Anterior cingulate cortex (tissue), 58 donors: ENCODE measurements around the gene IL2RA.
"Not testable (repeated sequence)": the region's sequence is repeated elsewhere in the genome, so short reads cannot be mapped to it uniquely, and the experiment has no call there.

Experiments used
- DNase-seq, 58 donors: peaks; one replicate each; lab custom pipeline; 2025; lab: John Stamatoyannopoulos, UW

IL2RA gene

DNA sequence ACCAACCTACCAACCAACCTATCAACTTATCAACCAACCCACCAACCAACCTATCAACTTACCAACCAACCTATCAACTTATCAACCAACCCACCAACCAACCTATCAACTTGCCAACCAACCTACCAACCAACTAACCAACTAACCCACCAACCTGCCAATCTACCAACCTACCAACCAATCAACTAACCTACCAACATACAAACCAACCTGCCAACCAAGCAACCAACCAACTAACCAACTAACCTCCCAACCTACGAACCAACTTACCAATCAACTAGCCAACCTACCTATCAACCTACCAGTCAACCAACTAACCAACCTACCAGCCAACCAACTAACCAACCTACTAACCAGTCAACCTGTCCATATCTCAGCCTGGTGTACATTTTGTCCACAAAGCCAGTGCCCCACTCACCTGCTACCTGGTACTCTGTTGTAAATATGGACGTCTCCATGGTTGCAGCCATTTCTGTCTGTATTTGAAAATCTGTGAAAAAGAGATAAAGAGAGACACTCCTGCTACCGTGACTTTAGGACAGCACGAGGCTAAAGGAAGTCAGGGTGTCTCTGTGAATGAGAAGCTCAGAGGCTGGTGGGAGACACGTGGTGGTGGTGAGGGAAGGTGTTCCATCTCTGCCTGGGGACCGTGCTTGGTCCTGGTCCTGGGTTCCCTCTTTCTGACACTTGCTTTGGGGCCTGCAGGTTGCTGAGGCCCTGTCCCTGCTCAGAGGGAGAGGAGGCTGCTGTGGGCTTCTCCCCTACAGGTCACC lies 43.0 kb downstream of the IL2RA start:
- no peak for DNase-seq

DNA sequence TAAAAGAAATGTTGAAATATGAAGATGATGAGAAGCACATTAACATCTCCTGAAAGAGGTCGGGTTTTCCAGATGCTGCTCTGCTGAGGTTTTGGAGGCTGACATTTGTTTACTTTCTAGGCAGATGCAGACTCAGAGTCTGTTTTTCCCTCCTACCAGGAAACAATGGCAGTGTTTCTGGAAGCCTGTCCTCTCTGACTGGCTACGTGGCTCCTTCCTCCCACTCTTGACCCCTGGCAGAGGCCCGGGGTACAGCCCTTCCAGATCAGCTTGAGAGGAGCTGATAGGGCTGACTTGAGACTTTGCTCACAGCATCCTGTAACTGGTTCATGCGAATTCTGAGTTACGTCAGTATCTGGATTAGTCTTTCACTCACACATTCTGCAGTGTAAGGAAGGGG lies 43.7 kb downstream of the IL2RA start:
- no peak for DNase-seq

DNA sequence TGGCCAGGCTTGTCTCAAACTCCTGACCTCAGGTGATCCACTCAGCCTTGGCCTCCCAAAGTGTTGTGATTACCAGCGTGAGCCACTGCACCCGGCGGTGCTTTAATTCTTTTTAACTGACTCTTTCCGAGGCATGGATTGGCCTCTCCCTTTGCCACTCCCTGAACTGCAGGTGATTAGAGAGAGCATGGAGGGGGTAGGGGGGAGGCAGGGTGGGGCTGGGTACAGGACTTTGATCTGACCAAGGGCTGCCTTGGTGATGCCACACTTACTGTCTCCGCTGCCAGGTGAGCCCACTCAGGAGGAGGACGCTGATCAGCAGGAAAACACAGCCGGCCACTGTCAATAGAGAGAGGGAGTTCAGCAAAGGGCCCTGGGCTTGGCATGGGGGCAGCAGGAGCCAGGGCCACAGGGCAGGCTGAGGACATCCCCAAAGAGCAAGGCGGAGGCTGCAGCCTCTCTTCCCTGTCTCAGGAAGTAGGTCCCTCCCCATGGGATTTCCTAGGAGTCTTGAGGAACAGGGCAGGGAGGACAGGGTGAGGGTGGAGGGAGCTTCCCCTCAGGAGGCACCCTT lies 44.3 kb downstream of the IL2RA start:
- no peak for DNase-seq

DNA sequence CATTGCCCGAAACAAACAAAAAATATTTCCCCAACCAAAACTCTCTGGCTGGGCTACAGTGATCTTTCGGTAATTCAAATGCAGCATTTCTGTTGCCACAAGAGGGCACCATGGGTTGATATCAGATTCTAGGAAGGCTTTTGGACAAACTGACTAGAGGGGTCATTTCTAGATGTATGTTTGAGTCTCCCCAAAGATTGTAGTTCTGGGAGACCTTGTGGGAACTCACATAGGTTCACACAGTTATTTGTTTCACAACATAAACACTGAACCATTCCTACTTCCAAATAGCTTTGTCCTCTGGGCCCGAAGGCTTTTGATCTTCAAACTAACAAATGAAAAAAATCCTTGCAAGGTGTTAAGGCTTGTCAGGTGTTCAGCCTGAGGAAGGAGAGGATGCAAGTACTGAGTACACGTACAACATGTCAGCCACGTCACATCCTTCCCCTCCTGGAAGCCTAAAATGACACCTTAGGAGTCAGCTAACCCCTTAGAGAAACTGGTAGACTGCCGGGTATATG lies 47.9 kb downstream of the IL2RA start:
- peak in 34 of 58 donors; percentile 2 to 49 (median 14) for DNase-seq

DNA sequence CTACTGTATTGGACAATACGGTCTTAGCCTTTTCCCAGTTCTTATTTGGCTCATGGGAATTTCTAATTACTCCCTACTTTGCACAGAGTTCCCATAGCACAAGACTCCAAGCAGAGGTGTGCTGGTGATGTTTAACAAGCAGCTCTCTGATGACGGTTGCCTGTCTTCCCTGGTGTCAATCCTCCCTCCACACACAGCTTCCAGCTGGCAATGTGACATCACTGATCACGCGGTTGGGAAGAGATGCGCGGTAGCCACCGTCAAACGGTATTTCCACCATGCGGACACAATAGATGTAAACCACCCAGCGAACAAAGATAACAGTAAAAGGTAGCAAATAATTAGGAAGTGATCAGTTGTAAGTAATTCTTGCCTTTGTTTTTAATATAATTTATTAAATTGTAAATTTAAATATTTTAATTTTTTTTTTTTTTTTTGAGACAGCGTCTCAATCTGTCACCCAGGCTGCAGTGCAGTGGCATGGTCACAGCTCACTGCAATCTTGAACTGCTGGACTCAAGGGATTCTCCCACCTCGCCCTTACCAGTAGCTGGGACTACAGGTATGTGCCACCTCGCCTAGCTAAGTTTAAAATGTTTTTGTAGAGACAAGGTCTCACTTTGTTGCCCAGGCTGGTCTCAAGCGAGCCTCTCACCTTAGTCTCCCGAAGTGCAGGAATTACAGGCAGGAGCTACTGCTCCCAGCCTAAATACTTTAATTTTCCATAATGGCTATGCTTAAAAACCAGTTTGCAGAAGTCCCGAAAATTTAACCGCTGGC lies 48.6 kb downstream of the IL2RA start:
- no peak for DNase-seq

DNA sequence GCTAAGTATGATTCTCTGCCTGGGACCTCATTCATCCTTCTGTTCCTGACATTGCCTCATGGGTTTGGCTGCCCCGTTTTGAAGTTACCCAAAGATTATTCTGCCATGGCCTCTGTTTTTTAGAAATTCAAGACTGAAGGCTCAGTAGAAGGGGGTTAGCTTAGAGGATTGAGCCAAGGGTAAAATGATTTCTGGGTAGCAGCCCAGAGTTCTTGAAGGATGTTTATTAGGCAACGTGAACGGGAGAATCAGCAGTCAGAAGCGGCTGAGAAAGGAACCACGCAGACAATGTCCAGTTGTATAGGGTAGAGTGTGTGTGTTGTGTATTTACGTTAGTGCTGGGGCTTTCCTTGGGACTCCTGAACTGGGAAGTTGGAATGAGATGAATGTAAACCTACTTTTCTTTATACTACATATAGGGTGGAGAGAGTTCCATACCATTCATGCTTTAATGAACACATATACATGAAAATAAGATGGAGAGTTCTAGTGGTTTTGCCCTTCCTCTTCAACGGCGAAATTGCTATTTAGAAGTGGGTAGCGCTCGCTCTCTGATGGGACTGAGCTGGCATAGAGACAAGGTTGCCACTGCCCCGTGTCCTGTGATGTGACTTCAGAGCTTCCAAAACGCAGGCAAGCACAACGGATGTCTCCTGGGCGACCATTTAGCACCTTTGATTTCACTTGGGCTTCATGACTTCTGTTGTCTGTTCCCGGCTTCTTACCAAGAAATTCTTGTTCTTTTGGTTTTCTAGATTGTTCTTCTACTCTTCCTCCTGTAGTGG lies 49.9 kb downstream of the IL2RA start:
- DNase-seq: no peak

DNA sequence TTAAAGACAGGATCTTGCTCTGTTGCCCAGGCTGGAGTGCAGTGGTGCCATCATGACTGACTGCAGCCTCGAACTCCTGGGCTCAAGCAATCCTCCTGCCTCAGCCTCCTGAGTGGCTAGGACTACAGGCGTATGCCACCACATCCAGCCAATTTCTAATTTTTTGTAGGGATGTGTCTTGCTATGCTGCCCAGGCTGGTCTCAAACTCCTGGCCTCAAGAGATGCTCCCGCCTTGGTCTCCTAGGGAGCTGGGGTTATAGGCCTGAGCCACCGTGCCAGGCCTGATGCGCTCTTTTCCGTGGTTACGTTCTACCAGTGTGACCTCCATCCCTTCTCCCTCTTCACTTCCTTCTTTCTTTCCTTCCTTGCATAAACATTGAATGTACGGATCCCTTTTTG lies 50.6 kb downstream of the IL2RA start:
- no peak for DNase-seq

DNA sequence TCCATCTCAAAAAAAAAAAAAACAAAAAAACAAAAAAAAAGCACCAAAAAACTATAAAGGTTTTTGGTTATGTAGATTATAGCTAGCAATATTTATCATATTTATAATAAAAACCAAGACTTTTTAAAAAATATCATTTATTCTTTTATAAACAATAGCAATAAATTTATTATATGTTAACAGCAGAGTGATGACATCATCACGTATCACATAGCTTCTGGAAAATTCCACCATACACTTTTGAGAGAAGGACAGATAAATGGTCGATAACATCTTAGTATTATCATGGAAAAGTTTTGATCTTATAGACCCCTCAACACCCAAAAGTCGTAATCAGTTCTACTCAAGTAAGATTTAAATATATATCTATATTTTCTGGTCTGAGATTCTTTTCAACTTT lies 51.6 kb downstream of the IL2RA start:
- DNase-seq: no peak

- DNase-seq: no peak
Observed at GRCh38 chr10:6009961-6010360, 52.2 kb downstream of the IL2RA start.

DNA sequence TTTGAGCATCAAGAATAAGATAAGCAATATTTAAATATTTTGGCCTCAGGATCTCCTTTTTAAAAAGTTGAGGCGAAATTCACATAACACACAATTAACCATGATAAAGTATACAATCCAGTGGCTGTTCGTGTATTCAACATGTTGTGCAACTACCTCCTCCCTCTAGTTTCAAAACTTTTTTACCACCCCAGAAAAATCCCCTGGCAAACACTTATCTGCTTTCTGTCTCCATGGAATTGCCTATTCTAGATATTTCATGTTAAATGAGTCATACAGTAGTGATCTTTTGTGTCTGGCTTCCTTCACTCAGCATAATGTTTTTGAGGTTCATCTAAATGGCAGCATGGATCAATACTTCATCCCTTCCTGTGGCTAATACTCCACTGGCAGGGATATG lies 53.0 kb downstream of the IL2RA start:
- DNase-seq: no peak

DNA sequence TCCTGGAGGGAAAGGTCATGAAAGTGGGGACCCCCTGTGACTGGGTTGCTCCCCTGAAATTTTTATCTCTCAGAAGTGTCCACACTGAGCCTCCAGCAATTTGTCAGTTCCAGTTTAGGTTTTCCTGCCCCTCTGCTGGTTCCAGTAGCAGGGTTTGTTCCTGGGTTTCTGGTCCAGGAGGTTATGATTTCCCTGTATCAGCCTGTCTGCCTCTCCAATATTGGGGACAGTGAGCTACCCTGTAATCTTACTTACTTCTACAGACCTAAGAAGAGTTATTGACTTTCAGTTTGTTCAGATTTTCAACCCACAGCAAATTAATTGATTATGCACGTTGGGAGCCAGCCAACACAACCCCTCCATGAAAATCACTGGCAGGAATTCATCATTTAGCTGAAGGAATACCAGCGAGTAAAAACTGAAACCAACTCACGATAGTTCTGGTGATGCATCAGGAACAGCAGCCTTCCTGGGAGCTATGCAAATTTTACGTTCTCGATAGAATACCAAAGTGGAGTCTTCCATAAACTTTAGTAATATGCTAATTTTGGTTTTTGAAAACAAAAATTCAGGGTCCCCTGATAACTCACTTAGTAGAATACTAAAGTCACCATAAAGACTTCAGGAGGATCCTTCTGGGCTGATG lies 53.5 kb downstream of the IL2RA start:
- no peak for DNase-seq

DNA sequence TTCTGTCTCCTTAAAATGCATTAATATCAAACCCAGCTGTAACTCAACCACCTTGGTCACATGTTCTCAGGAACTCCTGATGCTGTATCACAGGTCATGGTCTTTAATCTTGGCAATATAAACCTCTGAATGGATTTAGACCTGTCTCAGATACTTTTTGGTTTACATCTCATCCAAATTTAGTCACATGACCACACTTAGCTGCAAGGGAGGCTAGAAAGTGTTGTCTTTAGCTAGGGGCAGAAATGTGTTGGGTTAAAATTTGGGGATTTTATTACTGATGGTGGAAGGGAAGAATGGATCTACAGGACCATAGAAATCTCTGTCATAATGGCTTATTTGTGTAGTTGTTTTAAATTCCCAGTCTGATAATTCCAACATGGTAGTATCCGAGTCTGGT lies 55.2 kb downstream of the IL2RA start:
- no peak for DNase-seq

DNA sequence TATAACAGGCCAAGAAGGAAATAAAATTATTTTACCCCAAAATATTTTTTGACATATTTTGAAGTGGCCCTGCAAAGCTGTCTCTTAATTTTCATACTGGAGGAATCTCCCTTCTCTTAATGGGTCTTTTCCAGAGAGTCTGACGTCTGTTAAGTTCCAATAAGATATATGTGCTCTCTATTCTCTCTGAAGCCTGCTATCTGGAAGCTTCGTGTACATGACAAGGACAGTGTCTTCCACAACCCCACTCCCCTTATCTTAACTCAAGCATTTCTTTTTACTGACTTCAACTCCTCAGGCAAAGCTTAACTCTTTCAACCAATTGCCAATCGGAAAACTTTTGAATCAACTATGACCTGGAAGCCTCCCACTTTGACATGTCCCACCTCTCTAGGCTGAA lies 55.6 kb downstream of the IL2RA start:
- no peak for DNase-seq

DNA sequence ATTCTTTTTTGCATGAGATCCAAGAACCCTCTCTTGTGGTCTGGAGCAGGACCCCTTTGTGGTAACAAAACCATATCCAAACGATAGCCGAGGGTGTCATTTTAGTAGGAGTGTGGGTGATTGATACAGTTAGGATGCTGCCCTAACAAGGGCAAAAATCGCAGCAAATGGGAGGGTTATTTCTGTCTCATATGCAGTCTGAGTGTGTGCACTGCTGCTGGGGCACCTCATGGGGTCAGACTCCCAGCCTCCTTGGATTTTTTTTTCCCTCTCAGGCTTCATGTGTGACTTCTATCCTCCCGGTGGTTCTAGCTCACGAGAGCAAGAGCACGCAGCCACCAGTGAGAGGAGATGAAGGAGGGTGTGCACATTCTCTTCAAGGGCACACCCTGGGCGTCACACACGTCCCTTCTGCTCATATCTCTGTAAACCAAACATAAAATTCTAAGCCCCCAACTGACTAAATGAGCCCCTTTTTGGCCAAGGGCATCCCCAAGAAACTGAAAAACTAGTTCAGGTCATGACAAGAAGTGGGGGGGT lies 56.2 kb downstream of the IL2RA start:
- no peak for DNase-seq

DNA sequence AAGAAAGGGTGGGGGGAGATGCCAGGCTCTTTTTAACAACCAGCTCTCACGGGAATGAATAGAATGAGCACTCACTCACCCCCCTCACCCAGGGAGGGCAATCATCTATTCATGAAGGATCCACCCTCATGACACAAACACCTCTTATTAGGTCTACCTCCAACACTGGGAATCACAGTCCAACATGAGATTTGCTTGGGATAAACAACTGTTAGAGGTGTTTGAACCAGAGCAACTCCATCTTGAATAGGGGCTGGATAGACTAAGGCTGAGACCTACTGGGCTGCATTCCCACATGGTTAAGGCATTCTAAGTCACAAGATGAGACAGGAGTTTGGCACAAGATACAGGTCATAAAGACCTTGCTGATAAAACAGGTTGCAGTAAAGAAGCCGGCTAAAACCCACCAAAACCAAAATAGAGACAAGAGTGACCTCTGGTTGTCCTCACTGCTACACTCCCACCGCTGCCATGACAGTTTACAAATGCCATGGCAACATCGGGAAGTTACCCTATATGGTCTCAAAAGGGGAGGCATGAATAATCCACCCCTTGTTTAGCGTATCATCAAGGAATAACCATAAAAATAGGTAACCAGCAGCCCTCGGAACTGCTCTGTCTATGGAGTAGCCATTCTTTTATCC lies 56.9 kb downstream of the IL2RA start:
- not testable (repeated sequence) for DNase-seq

DNA sequence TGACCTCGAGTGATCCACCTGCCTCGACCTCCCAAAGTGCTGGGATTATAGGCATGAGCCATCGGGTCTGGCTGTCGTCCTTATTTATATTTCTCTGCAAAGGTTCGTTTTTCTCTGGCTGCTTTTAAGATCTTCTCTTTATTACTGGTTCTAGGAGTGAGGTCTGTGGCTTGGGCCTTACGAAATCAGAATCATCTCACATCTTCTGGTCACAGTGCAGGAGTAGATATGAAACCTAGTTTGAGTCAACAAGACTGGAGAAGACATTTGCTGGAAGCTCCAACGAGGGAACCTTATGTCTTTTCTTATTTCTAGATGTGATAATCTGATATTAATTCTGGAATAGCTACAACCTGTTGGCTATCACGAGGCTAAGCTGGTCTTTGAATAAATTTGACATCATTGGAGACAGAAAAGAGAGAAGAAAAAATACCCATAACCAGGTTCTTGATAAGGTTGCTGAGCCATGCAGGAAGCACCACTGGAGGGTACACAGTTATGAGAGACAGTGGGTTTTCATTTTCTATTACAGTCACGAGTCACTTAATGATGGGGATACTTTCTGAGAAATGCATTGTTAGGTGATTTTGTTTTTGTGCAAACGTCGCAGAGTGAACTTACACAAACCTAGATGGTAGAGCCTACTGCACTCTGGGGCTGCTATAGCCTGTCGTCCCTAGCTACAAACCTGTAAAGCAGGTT lies 59.2 kb downstream of the IL2RA start:
- no peak for DNase-seq

DNA sequence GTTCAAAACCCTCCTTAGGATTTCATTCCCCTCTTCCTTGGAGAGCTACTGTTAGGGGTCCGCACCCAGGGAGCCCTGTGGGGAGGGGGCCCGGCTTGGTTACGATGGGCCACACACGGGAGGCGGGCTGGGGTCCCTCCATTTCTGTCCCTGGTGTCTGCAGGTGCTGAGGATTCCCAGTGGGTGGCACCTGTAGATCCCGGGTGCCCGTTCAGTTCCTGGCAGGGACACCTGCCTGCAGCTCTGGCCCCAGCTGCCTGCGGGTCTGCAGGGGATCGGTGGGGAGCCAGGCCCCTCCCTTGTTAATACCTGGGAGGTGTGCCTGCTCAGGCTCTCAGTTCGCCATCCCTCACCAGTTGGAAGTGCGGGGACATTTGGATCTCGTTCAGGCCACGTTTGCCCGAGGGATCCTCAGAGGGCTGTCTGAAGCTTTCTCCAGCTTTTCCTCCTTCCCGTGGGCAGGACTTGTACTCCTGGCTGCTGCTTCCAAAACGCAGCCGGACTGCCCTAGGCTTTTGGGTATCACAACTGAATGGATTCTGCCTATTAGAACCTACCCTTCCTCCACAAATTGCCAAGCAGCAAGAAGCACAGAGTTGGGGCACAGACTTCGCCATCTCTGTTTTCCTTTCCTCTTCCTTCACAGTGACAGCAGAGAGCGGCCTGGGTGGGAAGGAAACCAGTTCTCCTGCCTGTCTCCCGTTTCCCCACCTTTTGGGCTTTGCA lies 62.6 kb downstream of the IL2RA start:
- DNase-seq: no peak

DNA sequence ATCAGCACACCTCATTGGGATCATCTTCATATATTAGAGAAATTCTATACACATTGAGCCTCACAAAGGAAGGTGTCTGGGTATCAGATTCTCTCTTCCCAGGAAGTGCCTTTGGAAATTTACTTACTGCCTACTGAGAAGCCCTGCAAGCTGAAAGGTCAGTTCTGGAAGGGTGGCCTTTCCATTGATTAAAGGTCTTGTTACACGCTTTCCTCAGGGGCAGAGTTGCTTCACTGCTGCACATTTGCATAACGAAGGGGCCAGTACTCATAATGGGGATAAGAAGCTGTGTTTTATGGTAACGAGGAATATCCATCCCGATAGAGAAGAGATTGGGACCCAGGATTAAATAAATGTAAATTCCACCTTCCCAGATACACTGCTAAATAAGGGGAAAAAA lies 65.5 kb downstream of the IL2RA start:
- no peak for DNase-seq
